VCaP (cell line): ENCODE data around the gene SNAP91.

Experiments used
- H3K27ac ChIP-seq: fragments of 450-650 bp; 2 replicates; pipeline ENCODE4 v1.5.1; 2017
- CTCF ChIP-seq: fragments of 450-650 bp; conservative IDR thresholded peaks from 2 replicates; pipeline ENCODE4 v1.5.1; 2017; ENCODE audit warnings: mild to moderate bottlenecking, moderate library complexity

The SNAP91 gene

GRCh38 chr6:83597511-83597910 lies 111.4 kb downstream of the SNAP91 start:
- no peak for TF ChIP-seq CTCF
- no peak overlapping the region for H3K27ac ChIP-seq

GRCh38 chr6:83597051-83597450 lies 111.8 kb downstream of the SNAP91 start:
- H3K27ac ChIP-seq = no peak overlapping the region
- no peak for TF ChIP-seq CTCF

GRCh38 chr6:83594941-83595340 lies 114.0 kb downstream of the SNAP91 start:
- TF ChIP-seq CTCF = no peak
- H3K27ac ChIP-seq = no peak overlapping the region

- no peak for TF ChIP-seq CTCF
- no peak overlapping the region for H3K27ac ChIP-seq
These were observed 115.5 kb downstream of the SNAP91 start for GRCh38 chr6:83593395-83593785.

- no peak overlapping the region for H3K27ac ChIP-seq
- TF ChIP-seq CTCF = peak; percentile 63
These were observed 116.0 kb downstream of the SNAP91 start for GRCh38 chr6:83592770-83593394.

- no peak overlapping the region for H3K27ac ChIP-seq
- TF ChIP-seq CTCF = no peak
These were observed 118.5 kb downstream of the SNAP91 start for GRCh38 chr6:83590416-83590815.

- no peak overlapping the region for H3K27ac ChIP-seq
- TF ChIP-seq CTCF = no peak
These were observed 119.8 kb downstream of the SNAP91 start for GRCh38 chr6:83589076-83589475.
